ENCODE data around the gene CC2D2B.

The CC2D2B gene

GRCh38 chr10:95880704-95881103 is 27.1 kb upstream of the CC2D2B start:
- no peak for TF ChIP-seq TAF1 (IDR thresholded peaks at IDR 0.05; ENCODE audit: low read depth)
- TF ChIP-seq, protein P1, sequence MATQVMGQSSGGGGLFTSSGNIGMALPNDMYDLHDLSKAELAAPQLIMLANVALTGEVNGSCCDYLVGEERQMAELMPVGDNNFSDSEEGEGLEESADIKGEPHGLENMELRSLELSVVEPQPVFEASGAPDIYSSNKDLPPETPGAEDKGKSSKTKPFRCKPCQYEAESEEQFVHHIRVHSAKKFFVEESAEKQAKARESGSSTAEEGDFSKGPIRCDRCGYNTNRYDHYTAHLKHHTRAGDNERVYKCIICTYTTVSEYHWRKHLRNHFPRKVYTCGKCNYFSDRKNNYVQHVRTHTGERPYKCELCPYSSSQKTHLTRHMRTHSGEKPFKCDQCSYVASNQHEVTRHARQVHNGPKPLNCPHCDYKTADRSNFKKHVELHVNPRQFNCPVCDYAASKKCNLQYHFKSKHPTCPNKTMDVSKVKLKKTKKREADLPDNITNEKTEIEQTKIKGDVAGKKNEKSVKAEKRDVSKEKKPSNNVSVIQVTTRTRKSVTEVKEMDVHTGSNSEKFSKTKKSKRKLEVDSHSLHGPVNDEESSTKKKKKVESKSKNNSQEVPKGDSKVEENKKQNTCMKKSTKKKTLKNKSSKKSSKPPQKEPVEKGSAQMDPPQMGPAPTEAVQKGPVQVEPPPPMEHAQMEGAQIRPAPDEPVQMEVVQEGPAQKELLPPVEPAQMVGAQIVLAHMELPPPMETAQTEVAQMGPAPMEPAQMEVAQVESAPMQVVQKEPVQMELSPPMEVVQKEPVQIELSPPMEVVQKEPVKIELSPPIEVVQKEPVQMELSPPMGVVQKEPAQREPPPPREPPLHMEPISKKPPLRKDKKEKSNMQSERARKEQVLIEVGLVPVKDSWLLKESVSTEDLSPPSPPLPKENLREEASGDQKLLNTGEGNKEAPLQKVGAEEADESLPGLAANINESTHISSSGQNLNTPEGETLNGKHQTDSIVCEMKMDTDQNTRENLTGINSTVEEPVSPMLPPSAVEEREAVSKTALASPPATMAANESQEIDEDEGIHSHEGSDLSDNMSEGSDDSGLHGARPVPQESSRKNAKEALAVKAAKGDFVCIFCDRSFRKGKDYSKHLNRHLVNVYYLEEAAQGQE (IDR thresholded peaks at IDR 0.05; ENCODE audit: low read depth) = no peak
- TF ChIP-seq NFIC (IDR thresholded peaks at IDR 0.05) = no peak
- TF ChIP-seq TCF12 (IDR thresholded peaks at IDR 0.05; ENCODE audit: low read depth) = no peak
- TF ChIP-seq FOXM1 (IDR thresholded peaks at IDR 0.05; ENCODE audit: borderline replicate concordance, low read depth) = no peak

- no peak for TF ChIP-seq RAD21 (IDR thresholded peaks at IDR 0.05; ENCODE audit: low read depth)
- TF ChIP-seq, protein P2, sequence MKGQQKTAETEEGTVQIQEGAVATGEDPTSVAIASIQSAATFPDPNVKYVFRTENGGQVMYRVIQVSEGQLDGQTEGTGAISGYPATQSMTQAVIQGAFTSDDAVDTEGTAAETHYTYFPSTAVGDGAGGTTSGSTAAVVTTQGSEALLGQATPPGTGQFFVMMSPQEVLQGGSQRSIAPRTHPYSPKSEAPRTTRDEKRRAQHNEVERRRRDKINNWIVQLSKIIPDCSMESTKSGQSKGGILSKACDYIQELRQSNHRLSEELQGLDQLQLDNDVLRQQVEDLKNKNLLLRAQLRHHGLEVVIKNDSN (IDR thresholded peaks at IDR 0.05) = no peak
- no peak for TF ChIP-seq CEBPB (IDR thresholded peaks at IDR 0.05)
- TF ChIP-seq MAX (IDR thresholded peaks at IDR 0.05) = no peak
- no peak for TF ChIP-seq ZBTB7A (IDR thresholded peaks at IDR 0.05; ENCODE audit: low read depth)
- TF ChIP-seq TEAD4 (IDR thresholded peaks at IDR 0.05) = no peak
- no peak for TF ChIP-seq FOXM1 (IDR thresholded peaks at IDR 0.05; ENCODE audit: borderline replicate concordance, low read depth)
- TF ChIP-seq, protein P1 (IDR thresholded peaks at IDR 0.05; ENCODE audit: low read depth) = no peak
- no peak for TF ChIP-seq YY1 (IDR thresholded peaks at IDR 0.05; ENCODE audit: low read depth)
- TF ChIP-seq CREB1 (IDR thresholded peaks at IDR 0.05; ENCODE audit: low read depth) = no peak
- TF ChIP-seq NFIC (IDR thresholded peaks at IDR 0.05) = no peak
- no peak for TF ChIP-seq TCF12 (IDR thresholded peaks at IDR 0.05; ENCODE audit: low read depth)
- TF ChIP-seq EP300 (IDR thresholded peaks at IDR 0.05; ENCODE audit: borderline replicate concordance) = no peak
- no peak for TF ChIP-seq EGR1 (IDR thresholded peaks at IDR 0.05)
- TF ChIP-seq TAF1 (IDR thresholded peaks at IDR 0.05; ENCODE audit: low read depth) = no peak
Measured at GRCh38 chr10:95881316-95881715, 26.5 kb upstream of the CC2D2B start.

DNA sequence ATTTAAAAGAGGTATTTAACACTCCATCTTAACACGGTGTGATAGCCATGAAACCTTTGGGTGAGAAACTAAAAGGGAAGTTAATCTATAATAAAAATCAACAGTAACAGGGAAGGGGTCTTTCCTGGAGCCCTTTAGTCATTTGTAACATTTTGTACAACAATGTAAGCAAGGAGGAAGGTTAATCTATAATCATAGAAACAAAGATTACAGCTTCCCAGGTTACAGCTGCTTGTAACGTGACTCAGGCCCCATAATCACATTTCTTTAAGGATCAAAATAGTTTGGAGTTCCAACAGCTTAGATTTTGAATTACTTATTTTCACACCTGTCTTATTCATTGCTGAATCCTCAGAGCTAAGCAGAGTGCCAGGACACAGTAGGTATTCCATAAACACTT is 17.9 kb upstream of the CC2D2B start:
- no peak for TF ChIP-seq YY1 (IDR thresholded peaks at IDR 0.05; ENCODE audit: low read depth)
- no peak for TF ChIP-seq TEAD4 (IDR thresholded peaks at IDR 0.05)
- TF ChIP-seq MAX (IDR thresholded peaks at IDR 0.05) = no peak
- TF ChIP-seq NFIC (IDR thresholded peaks at IDR 0.05) = no peak
- TF ChIP-seq CEBPB (IDR thresholded peaks at IDR 0.05) = no peak
- TF ChIP-seq EGR1 (IDR thresholded peaks at IDR 0.05) = no peak
- no peak for TF ChIP-seq FOXM1 (IDR thresholded peaks at IDR 0.05; ENCODE audit: borderline replicate concordance, low read depth)
- TF ChIP-seq ZBTB7A (IDR thresholded peaks at IDR 0.05; ENCODE audit: low read depth) = no peak
- TF ChIP-seq, protein P2 (IDR thresholded peaks at IDR 0.05) = no peak
- TF ChIP-seq TCF12 (IDR thresholded peaks at IDR 0.05; ENCODE audit: low read depth) = no peak
- TF ChIP-seq, protein P1 (IDR thresholded peaks at IDR 0.05; ENCODE audit: low read depth) = no peak
- TF ChIP-seq CREB1 (IDR thresholded peaks at IDR 0.05; ENCODE audit: low read depth) = no peak
- TF ChIP-seq RAD21 (IDR thresholded peaks at IDR 0.05; ENCODE audit: low read depth) = no peak
- no peak for TF ChIP-seq TAF1 (IDR thresholded peaks at IDR 0.05; ENCODE audit: low read depth)
- TF ChIP-seq EP300 (IDR thresholded peaks at IDR 0.05; ENCODE audit: borderline replicate concordance) = no peak

- no peak for TF ChIP-seq NFIC (IDR thresholded peaks at IDR 0.05)
- no peak for TF ChIP-seq YY1 (IDR thresholded peaks at IDR 0.05; ENCODE audit: low read depth)
- TF ChIP-seq TCF12 (IDR thresholded peaks at IDR 0.05; ENCODE audit: low read depth) = no peak
- TF ChIP-seq, protein P1 (IDR thresholded peaks at IDR 0.05; ENCODE audit: low read depth) = no peak
- TF ChIP-seq EP300 (IDR thresholded peaks at IDR 0.05; ENCODE audit: borderline replicate concordance) = no peak
- TF ChIP-seq FOXM1 (IDR thresholded peaks at IDR 0.05; ENCODE audit: borderline replicate concordance, low read depth) = no peak
- TF ChIP-seq, protein P2 (IDR thresholded peaks at IDR 0.05) = no peak
- no peak for TF ChIP-seq EGR1 (IDR thresholded peaks at IDR 0.05)
- no peak for TF ChIP-seq CREB1 (IDR thresholded peaks at IDR 0.05; ENCODE audit: low read depth)
- TF ChIP-seq CEBPB (IDR thresholded peaks at IDR 0.05) = no peak
- no peak for TF ChIP-seq TAF1 (IDR thresholded peaks at IDR 0.05; ENCODE audit: low read depth)
- no peak for TF ChIP-seq RAD21 (IDR thresholded peaks at IDR 0.05; ENCODE audit: low read depth)
- TF ChIP-seq TEAD4 (IDR thresholded peaks at IDR 0.05) = no peak
- TF ChIP-seq ZBTB7A (IDR thresholded peaks at IDR 0.05; ENCODE audit: low read depth) = no peak
- TF ChIP-seq MAX (IDR thresholded peaks at IDR 0.05) = no peak
Measured at GRCh38 chr10:95896071-95896850, 11.5 kb upstream of the CC2D2B start.
